GM19351 (cell line): Measurements from ENCODE around the gene FOXO3.
A peak's percentile ranks its signal among the peaks of the same experiment; 100 is the strongest.

ENCODE experiments used
- ATAC-seq: cut with Tn5 transposase; IDR thresholded peaks from one replicate; pipeline ENCODE4 v1.9.1; 2021; ENCODE audit warnings: mild to moderate bottlenecking, moderate library complexity; ENCODE audit not compliant: unreplicated experiment

FOXO3 gene

GRCh38 chr6:108574457-108575141 is 13.9 kb downstream of the FOXO3 start:
- no peak for ATAC-seq

DNA sequence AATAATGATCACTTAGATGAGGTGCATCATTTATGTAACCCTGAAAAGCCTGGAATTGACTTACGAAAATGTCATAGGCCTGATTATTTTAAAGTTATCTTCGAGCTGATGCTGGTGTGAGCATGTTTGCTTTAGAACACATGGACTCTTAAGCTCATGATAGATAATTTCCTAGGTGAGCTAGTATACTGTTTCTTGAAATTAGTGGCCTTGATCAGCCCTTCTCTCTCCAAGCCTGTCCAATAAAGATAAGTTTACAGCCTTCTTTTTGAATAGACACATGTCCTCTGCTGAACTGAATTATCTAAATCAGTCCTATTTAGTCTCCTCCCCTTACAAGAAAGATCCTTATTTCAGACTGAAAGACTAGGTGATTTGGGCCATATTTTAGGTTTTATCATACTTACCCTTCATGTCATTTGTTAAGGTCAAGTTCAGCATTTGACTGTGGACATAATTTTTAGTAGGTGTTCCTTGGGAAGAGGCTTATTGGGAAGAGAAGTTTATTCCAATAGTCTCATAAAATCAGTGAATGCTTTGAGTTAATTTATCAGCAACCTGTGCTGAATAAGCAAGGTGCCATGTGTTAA is 15.3 kb downstream of the FOXO3 start:
- ATAC-seq = no peak

DNA sequence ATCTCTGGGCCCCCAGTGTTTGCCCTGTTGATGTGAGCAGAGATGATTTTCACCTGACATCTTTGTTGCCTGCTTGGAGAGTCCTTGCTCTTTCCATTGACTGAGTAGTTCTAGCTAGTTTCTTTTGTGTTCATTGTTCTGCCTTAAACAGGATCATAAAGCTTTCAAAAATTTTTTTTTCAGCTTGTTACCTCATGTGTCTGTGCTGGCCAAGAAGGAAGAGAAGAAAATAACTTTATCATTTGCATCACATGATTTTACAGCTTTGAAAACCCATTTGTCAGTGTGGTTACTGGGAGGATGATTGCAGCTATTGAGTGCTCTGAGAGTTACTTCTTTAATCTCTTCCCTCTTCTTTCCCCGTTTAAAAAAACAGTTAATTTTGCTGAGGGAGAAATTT is 16.0 kb downstream of the FOXO3 start:
- no peak for ATAC-seq

DNA sequence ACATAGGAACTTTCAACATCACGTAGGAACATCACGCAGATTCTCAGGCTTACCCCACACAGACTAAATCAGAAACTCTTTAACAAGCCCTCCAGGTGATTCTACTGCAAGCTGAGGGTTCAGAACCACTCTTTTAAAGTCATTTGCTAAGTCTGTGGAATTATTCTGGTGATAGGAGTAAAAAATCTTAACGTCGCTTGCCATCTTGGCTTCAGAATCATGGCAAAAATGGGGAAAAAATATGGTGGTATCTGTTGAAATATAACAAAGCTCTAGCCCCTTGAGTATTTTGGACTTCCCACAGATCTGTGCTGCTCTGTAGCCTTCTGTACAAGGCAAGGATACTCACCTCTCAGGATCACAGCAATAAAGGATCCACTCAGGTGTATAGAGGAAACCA is 17.4 kb downstream of the FOXO3 start:
- ATAC-seq = no peak

DNA sequence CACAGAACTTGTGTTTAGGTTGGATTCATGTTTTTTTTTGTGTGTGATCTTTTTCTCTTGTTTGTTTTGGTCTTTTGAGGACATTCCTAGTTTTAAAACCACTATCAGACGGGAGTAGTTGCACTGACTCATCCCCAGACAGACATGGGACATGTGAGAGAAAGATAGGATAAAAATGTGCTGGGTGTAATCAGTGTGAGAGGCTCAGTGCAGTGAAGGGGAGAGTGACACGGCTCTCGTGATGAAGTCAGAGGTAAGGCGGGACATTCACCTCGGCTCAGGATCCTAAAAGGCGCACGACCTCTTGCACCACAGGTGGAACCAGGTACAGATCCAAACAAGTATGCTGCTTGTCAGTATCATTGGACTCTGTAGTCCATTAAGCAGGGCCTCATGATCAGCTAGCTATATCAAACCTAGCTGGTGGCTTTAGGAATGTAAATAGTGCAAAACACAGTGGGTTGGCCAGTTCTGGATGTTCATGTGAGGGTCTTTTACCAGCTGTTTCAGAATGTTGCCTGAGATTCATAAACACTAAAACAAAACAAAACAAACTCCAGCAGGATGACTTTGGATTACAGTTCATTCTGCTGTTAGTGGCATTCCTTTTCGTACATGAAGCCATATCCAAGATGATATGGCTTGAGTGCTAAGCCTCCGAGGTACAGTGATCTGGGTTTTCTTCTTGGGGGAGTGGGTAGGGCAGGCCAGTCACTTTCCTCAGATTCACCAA is 18.0 kb downstream of the FOXO3 start:
- no peak for ATAC-seq

- no peak for ATAC-seq
These were observed 18.6 kb downstream of the FOXO3 start for GRCh38 chr6:108579328-108579721.

- no peak for ATAC-seq
These were observed 19.9 kb downstream of the FOXO3 start for GRCh38 chr6:108580646-108581045.

DNA sequence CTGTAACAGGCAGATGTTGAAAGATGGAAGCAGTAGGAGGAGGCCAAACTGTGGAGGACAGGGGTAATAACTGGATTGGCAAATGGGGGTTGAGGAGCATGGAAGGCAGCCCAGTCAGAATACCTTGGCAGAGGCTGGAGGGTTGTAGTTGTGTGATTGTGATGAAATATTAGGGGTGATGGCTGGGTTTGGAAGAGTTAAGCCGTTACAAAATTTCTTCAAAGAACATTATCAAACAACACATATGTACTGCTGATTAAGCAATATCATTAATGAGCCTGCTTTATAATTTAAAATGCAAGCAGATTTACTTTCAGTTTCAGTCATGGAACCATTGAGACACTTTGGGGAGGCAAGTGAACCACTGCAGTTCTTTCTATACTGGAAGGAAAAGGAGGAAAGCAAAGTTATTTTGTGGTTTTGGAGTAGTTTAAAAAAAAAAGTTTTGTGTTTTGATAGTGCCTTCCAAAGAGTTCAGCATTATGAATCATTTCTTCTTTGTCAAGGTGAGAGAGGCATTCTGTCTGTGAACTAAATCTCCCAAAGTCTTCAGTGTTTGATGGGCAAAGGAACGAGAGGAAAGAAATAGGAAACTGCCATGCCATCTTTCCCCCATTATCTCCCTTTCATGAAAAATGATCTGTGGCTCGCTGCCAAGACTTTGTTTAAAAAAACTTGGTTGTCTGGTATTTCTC is 20.7 kb downstream of the FOXO3 start:
- no peak for ATAC-seq

DNA sequence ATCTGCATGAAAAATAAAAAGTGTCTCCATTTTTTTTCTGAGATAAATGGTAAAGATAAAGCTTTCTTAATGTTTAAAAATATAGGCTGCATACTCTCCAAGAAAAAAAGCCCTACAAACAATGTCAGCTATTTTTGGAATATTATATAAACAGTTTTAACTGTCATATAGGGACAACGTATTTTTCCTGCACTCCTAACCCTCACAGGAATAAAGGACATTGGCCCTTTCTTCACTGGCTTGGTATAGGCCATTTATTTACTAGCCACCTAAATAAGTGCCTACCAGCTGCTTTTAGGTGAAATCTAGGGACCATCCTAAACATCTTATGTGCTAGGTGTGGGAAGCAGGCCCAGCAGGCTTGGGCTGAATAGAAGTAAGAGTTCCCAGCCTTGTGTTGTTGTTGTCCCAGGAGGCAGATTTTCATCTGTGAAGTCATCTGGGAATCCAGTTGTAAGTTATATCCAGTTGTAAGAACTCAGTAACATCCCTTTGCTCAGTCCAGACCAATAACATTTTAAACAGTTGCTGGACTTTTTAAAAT is 21.3 kb downstream of the FOXO3 start:
- ATAC-seq = no peak

DNA sequence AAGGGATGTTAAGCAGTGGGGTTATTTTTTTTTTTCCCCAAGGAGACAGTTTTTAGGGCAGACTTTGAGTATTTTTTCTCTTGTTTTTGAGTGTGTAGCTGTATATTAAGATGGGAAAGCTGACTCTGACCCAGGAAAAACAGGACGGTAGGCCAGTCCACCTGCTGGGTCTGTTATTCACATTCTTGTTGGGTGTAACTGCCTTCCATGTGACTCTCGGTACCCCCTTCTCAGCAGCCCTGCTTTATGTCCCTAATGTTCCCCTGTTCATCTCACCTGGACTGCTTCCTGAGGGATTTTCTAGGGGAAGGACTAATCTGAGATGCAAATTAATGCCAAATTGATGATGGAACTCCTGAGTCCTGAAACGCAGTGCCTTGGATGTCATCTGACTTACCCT is 21.9 kb downstream of the FOXO3 start:
- no peak for ATAC-seq

GRCh38 chr6:108584323-108584722 is 23.6 kb downstream of the FOXO3 start:
- no peak for ATAC-seq

- ATAC-seq = no peak
These were observed 24.6 kb downstream of the FOXO3 start for GRCh38 chr6:108585359-108585758.

DNA sequence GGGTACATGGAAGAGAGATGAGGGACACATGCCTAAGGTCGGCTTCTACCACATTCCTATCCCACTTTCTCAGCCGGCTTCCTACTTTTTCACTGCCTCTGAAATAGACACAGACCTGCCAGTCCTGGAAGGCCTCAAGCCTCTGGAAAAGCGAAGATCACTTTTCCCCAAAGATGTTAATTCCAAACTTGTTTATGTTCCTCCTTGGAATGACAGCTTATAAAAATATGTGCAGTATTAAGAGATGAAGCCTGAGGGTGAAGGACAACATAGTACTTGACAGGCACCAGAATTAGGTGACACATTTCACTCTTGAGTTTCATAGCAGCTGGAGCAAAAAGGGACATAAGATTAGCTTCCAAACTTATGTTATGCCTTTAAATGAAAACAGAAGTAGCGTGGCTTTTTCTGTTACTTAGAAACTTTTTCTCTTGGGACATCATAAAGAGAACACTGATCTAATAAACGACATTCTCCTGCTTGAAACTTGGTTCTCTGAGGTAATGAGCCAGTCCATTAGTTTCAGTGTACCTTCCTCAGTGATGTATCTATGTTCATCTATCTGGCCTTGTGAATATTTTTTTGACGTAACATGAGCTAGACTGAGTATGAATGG is 25.3 kb downstream of the FOXO3 start:
- no peak for ATAC-seq

- no peak for ATAC-seq
These were observed 26.7 kb downstream of the FOXO3 start for GRCh38 chr6:108587258-108588059.

GRCh38 chr6:108588586-108588985 is 27.9 kb downstream of the FOXO3 start:
- ATAC-seq = no peak

DNA sequence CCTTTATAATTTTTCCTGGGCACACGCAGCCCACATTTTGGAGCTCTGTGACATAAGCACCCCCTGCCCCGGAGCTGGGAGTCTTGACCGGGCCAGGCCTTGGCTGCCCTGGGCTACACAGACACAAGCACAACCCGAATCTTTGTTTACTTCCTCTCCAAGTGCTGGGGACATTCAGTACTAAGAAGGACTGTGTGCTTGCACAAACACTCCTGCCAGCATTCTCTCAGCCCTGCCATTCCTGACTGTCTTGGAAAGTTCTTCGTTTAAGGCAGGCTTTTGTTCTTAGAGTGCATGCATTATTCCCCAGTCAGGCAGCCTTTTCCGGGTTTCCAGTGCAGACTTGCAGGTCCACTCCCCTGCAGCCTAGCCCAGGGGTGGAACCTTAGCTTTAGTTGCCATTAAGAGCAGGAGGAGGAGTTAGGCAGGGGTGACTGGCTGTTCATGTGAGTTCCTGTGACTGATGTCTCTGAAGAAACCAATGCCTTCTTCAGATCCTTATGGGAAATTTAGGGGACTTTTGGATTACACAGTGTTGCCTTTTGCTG is 28.6 kb downstream of the FOXO3 start:
- no peak for ATAC-seq

- no peak for ATAC-seq
These were observed 30.5 kb downstream of the FOXO3 start for GRCh38 chr6:108591040-108591816.

- peak; percentile 96 for ATAC-seq
These were observed 31.9 kb downstream of the FOXO3 start for GRCh38 chr6:108592371-108593337.
